GM12878 (cell line): ENCODE measurements around the gene LSM12. TPM values are rescaled to one million over a fixed set of nuclear protein-coding genes. Genes with fewer than 3 reads are reported as not detected.

Experiments
- ATAC-seq: fragments of 200-7000 bp; cut with Tn5 transposase; 3 replicates; pipeline ENCODE4 v1.9.1; 2020; ENCODE audit warnings: mild to moderate bottlenecking, moderate library complexity
- BruUV-seq: library from RNA; stranded (reverse); fragments of 400-500 nt; replicated peaks from 2 replicates; lab custom pipeline; 2021; lab: Mats Ljungman, UMichigan
- CTCF ChIA-PET: fragments of 300-600 bp; sonication (Branson Sonifier 250); formaldehyde crosslinking; extraction: SDS; loops from one replicate; lab custom pipeline; 2021; ENCODE audit warnings: inconsistent platforms; lab: Yijun Ruan, JAX
- POLR2A ChIA-PET: fragments of 350-600 bp; formaldehyde crosslinking; extraction: SDS; loops from one replicate; lab custom pipeline; 2021; ENCODE audit warnings: inconsistent platforms; lab: Charles Lee
- RAD21 ChIA-PET: fragments of 300-600 bp; sonication (Branson Sonifier 250); formaldehyde crosslinking; loops from one replicate; lab custom pipeline; 2023; ENCODE audit warnings: antibody characterized with exemption; ENCODE audit not compliant: unreplicated experiment; lab: Charles Lee
- SMC1A ChIA-PET: fragments of 300-600 bp; sonication (Branson Sonifier 250); formaldehyde crosslinking; loops from one replicate; lab custom pipeline; 2023; ENCODE audit not compliant: unreplicated experiment, uncharacterized antibody; lab: Charles Lee
- DNase-seq: peaks from one replicate; pipeline ENCODE4 v3.0.0-alpha.2; 2011; ENCODE audit warnings: low read depth, low spot score
- FAIRE-seq: peaks from 3 replicates; lab custom pipeline; 2011; peaks lifted over from hg19 to GRCh38; lab: Jason Lieb, UNC
- H2AFZ ChIP-seq: 2 replicates; pipeline ENCODE4 v1.6.0; 2011; ENCODE audit warnings: low read depth, low read length, control low read depth; ENCODE audit not compliant: control insufficient read depth
- H3K27ac ChIP-seq: 2 replicates; pipeline ENCODE4 v1.5.1; 2011; ENCODE audit warnings: control low read depth; ENCODE audit not compliant: control insufficient read depth, insufficient read depth
- H3K27me3 ChIP-seq, 2 experiments: replicated peaks in 1 of 2; 2 replicates each; pipeline versions ENCODE4 v1.6.0 to v1.6.1; 2011; ENCODE audit warnings: low read length in 1 of 2; ENCODE audit not compliant: control insufficient read depth in 2 of 2, insufficient read depth in 2 of 2
- H3K36me3 ChIP-seq, 2 experiments: 2 replicates each; pipeline ENCODE4 v1.5.1; 2011; ENCODE audit warnings: low read length in 1 of 2; ENCODE audit not compliant: control insufficient read depth in 2 of 2, insufficient read depth in 2 of 2
- H3K4me1 ChIP-seq: 2 replicates; pipeline ENCODE4 v1.6.1; 2011; ENCODE audit warnings: mild to moderate bottlenecking, low read length, moderate library complexity, mixed read lengths; ENCODE audit not compliant: control insufficient read depth, insufficient read depth
- H3K4me2 ChIP-seq: 2 replicates; pipeline ENCODE4 v1.6.0; 2011; ENCODE audit warnings: control low read depth; ENCODE audit not compliant: control insufficient read depth, insufficient read depth
- H3K4me3 ChIP-seq: fragments of 200-600 bp; sonication (generic); 2 replicates; pipeline ENCODE4 v1.5.1; 2016
- H3K79me2 ChIP-seq: 2 replicates; pipeline ENCODE4 v1.6.0; 2011; ENCODE audit warnings: low read length; ENCODE audit not compliant: control insufficient read depth, insufficient read depth
- H3K9ac ChIP-seq: 2 replicates; pipeline ENCODE4 v1.8.0; 2011; ENCODE audit warnings: low read length, control low read depth, mixed read lengths; ENCODE audit not compliant: control insufficient read depth, insufficient read depth
- H3K9me3 ChIP-seq: replicated peaks from 3 replicates; pipeline ENCODE4 v1.5.1; 2011; ENCODE audit warnings: mild to moderate bottlenecking, low read length; ENCODE audit not compliant: control insufficient read depth, insufficient read depth
- H4K20me1 ChIP-seq: 2 replicates; pipeline ENCODE4 v1.6.0; 2011; ENCODE audit not compliant: control insufficient read depth, insufficient read depth
- MTA3 ChIP-seq: IDR thresholded peaks from 2 replicates; pipeline ENCODE4 v1.6.1; 2012; ENCODE audit warnings: low read length, inconsistent platforms, borderline replicate concordance
- PRDM15 ChIP-seq: fragments of 450-650 bp; formaldehyde crosslinking; IDR thresholded peaks from 2 replicates; pipeline ENCODE4 v1.4.0; 2020; ENCODE audit warnings: mild to moderate bottlenecking, moderate library complexity
- STAT3 ChIP-seq: IDR thresholded peaks from 2 replicates; pipeline ENCODE4 v1.6.1; 2011; ENCODE audit warnings: low read depth, low read length, improper control_type of control experiment
- WGBS: methylation state at CpG from one replicate; pipeline ENCODE4 v1.1.6; 2016; ENCODE audit warnings: low lambda C conversion rate; ENCODE audit not compliant: insufficient replicate concordance, insufficient coverage; ENCODE audit errors: missing lambda C conversion rate; 5-methylcytosine and 5-hydroxymethylcytosine counted together
- in situ Hi-C: fragments of 300-500 bp; cut with MboI; formaldehyde crosslinking; loops from 9 replicates; pipeline ENCODE4 v1.14.3; 2018; ENCODE audit warnings: mixed read lengths
- intact Hi-C: fragments of 100-400 bp; cut with micrococcal nuclease; formaldehyde crosslinking; loops from one replicate; pipeline ENCODE4 v1.14.2; 2022; ENCODE audit not compliant: unreplicated experiment
- polyA plus RNA-seq, 11 experiments: library from polyadenylated mRNA; depleted of rRNA in 4 of 11; unstranded in 6 of 11; stranded (reverse) in 5 of 11; fragments of >200 nt; fragmentation: Nextera tagmentation in 4 of 11; fragmentation: Illumina TruSeq in 1 of 11; extraction: Ambion mirVana in 4 of 11; extraction: Trizol in 1 of 11; gene quantifications; 1 replicate in 1 of 11; 2 replicates in 10 of 11; pipeline versions ENCODE4 v1.2.1 to v1.2.3, GENCODE V29; 2011 to 2016; ENCODE audit warnings: inconsistent platforms in 2 of 11, missing spikeins in 2 of 11, low read depth in 1 of 11
- total RNA-seq, 4 experiments: library from RNA; depleted of rRNA in 3 of 4; stranded (reverse); fragments of >200 nt in 3 of 4; fragmentation: Illumina TruSeq in 1 of 4; extraction: Trizol in 1 of 4; gene quantifications; 2 replicates each; pipeline versions ENCODE4 v1.2.1 to v1.2.3, GENCODE V29; 2013 to 2021

LSM12 gene
- total and polyA plus RNA-seq, 10 of the 15 experiments (the other 5 are each of a cell fraction or from before 2014, with no cell fraction given), result 51.1 to 206 (median 70.8) TPM

- no peak for DNase-seq
- FAIRE-seq, result no peak
- Histone ChIP-seq H3K4me2 (peak overlapping the region; percentile 68; the same call in 1 of the 2 replicates), H2AFZ (no peak overlapping the region), H3K27ac (no peak overlapping the region)
- SMC1A ChIA-PET, result no interaction called here
- WGBS, result 92% methylated on average over 9 of the region's 9 CpGs
- TF ChIP-seq PRDM15 (CRISPR knock-in tag) (no peak), MTA3 (no peak), STAT3 (no peak)
- TF ChIP-seq, all 136 proteins: peak for 0
- Histone ChIP-seq H3K79me2 (peaks cover 56% of the 10 kb centered on the region), H3K9me3 (no peaks in the 10 kb centered on the region), H4K20me1 (no peaks in the 10 kb centered on the region), H3K9ac (no peak overlapping the region), H3K4me3 (peak overlapping the region; percentile 84; the same call in 1 of the 2 replicates), H3K27me3 (no peaks in the 10 kb centered on the region), H3K4me1 (0 out of 2 replicates have a peak, but pooled peaks cover 3% of the 10 kb centered on the region), H3K36me3 (peaks cover 2% of the 10 kb centered on the region in 2 experiments; a peak in 3 of 4 replicates)
- intact Hi-C loops, result no loop called here
- POLR2A ChIA-PET, result interaction anchor here (2.1 kb wide), 2 partner anchors 24 to 43 kb away, joined by 5 to 12 read pairs; no protein-coding TSS in a partner anchor
- BruUV-seq, result no TSS peak
- RAD21 ChIA-PET, result no interaction called here
- no peak for ATAC-seq
- CTCF ChIA-PET, result no interaction called here
- in situ Hi-C loops, result no loop called here
Observed at GRCh38 chr17:44067545-44067940, 1.1 kb upstream of the LSM12 start.
